HFFc6 (cell line): Measurements from ENCODE around the gene HOXA3. TPM values are rescaled to one million over a fixed set of nuclear protein-coding genes. Genes with fewer than 3 reads are reported as not detected.

ENCODE experiments used
- DNase-seq: peaks from one replicate; pipeline ENCODE4 v3.0.0-alpha.2; 2018
- H3K27ac Mint-ChIP-seq: 2 replicates; pipeline ENCODE4 v1.8.0; 2020; ENCODE audit warnings: mild to moderate bottlenecking, mixed read lengths
- H3K27me3 Mint-ChIP-seq: 2 replicates; pipeline ENCODE4 v1.8.0; 2021; ENCODE audit warnings: mild to moderate bottlenecking, moderate library complexity, mixed read lengths; ENCODE audit not compliant: insufficient read depth
- H3K36me3 Mint-ChIP-seq: 2 replicates; pipeline ENCODE4 v1.8.0; 2021; ENCODE audit warnings: low read depth, mixed read lengths
- H3K4me1 Mint-ChIP-seq: 2 replicates; pipeline ENCODE4 v1.8.0; 2020; ENCODE audit warnings: low read depth, mixed read lengths
- H3K4me3 Mint-ChIP-seq: 2 replicates; pipeline ENCODE4 v1.8.0; 2020; ENCODE audit warnings: mild to moderate bottlenecking, moderate library complexity, mixed read lengths
- H3K9me3 Mint-ChIP-seq: 2 replicates; pipeline ENCODE4 v1.8.0; 2020; ENCODE audit warnings: mild to moderate bottlenecking, mixed read lengths
- total RNA-seq, 6 experiments: library from RNA; stranded (reverse); fragmentation: NEBNext Ultra II Directional; extraction: Animal tissue kit (Norgen Biotek cat#: 25700); gene quantifications; 2 replicates in 1 of 6; 3 replicates in 5 of 6; pipeline ENCODE4 v1.2.3, GENCODE V29; 2021
- TF ChIP-seq, protein P1 (sequence below): fragments of 200-600 bp; sonication (generic); IDR thresholded peaks from 2 replicates; pipeline ENCODE4 v1.5.0; 2021; ENCODE audit warnings: antibody characterized with exemption, mild to moderate bottlenecking

HOXA3 gene
- total RNA-seq, 6 experiments from 2014 or later = 0.33 to 1.9 (median 1.1) TPM

DNA sequence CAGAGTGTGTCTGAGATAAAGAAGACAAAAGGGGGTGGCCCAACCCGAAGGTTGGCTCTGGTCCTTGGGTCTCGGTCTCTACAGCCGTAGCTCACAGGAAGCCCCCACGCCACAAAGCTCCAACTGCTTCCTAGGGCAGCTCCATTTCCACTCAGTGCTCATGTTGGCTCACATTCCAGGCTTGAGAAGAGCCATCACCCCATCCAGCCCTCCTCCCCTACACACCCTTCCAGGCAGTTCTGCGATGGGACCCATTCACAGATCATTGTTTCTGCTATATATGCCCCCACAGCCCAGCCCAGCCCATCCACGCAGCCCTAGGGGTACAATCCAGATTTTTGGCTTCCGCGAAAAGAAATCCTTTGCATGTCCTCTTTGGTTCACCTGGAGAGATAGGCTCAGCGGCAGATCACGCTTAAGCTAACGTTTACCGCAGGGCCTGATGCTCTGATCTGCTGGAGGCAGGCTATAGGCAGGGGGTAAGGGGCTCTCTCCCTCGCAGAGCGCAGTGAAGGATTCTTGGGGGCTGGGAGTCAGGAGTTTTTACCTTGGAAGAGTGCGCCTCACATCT, 38.9 kb upstream of the HOXA3 start:
- peak overlapping the region; percentile 93 for H3K4me3 Mint-ChIP-seq
- peaks cover 6% of the 10 kb centered on the region for H3K27me3 Mint-ChIP-seq
- TF ChIP-seq, protein P1, sequence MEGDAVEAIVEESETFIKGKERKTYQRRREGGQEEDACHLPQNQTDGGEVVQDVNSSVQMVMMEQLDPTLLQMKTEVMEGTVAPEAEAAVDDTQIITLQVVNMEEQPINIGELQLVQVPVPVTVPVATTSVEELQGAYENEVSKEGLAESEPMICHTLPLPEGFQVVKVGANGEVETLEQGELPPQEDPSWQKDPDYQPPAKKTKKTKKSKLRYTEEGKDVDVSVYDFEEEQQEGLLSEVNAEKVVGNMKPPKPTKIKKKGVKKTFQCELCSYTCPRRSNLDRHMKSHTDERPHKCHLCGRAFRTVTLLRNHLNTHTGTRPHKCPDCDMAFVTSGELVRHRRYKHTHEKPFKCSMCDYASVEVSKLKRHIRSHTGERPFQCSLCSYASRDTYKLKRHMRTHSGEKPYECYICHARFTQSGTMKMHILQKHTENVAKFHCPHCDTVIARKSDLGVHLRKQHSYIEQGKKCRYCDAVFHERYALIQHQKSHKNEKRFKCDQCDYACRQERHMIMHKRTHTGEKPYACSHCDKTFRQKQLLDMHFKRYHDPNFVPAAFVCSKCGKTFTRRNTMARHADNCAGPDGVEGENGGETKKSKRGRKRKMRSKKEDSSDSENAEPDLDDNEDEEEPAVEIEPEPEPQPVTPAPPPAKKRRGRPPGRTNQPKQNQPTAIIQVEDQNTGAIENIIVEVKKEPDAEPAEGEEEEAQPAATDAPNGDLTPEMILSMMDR = no peak
- peaks cover 86% of the 10 kb centered on the region for H3K4me1 Mint-ChIP-seq
- DNase-seq = no peak
- H3K9me3 Mint-ChIP-seq = no peaks in the 10 kb centered on the region
- H3K36me3 Mint-ChIP-seq = peaks cover 42% of the 10 kb centered on the region
- H3K27ac Mint-ChIP-seq = peak overlapping the region; percentile 97

DNA sequence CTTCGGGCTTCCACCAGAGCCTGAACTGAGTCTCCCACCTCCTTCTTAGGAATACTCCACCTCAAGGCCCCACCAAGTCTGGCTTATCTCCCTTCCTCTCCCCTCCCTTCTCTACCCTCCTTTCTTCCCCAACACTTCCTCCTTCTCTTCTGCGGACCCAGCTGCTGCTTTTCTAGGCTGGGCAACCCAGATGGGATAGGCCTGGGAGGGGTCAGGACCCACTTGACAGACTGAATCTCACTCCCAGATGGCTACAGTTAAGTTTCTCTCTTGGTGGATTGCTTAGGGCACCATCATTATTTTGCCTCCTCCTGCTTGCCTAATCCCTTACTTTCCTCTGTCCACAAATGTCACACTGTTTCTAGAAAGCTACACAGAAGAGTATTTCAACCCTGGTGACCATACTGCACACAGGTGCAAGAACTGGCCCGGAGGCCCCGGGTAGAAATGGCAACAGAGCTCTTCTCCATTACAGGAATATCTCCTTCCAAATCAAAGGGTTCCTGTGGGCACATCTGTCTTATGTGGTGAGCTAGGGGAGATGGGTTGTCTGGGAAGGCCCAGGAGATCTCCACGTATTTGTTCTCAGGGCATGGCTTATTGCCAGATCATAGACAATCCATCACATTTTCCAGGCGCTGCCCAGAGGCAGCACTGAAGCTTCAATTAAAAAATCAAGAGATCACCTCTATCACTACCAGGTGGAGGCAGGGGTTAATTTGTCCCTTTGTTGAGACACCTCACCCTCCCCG, 37.8 kb upstream of the HOXA3 start:
- peaks cover 12% of the 10 kb centered on the region for H3K27me3 Mint-ChIP-seq
- H3K9me3 Mint-ChIP-seq = no peaks in the 10 kb centered on the region
- DNase-seq = no peak
- peak overlapping the region; percentile 93 for H3K4me3 Mint-ChIP-seq
- TF ChIP-seq, protein P1 = no peak
- peaks cover 42% of the 10 kb centered on the region for H3K36me3 Mint-ChIP-seq
- peaks cover 81% of the 10 kb centered on the region for H3K4me1 Mint-ChIP-seq
- peak overlapping the region; percentile 97 for H3K27ac Mint-ChIP-seq

DNA sequence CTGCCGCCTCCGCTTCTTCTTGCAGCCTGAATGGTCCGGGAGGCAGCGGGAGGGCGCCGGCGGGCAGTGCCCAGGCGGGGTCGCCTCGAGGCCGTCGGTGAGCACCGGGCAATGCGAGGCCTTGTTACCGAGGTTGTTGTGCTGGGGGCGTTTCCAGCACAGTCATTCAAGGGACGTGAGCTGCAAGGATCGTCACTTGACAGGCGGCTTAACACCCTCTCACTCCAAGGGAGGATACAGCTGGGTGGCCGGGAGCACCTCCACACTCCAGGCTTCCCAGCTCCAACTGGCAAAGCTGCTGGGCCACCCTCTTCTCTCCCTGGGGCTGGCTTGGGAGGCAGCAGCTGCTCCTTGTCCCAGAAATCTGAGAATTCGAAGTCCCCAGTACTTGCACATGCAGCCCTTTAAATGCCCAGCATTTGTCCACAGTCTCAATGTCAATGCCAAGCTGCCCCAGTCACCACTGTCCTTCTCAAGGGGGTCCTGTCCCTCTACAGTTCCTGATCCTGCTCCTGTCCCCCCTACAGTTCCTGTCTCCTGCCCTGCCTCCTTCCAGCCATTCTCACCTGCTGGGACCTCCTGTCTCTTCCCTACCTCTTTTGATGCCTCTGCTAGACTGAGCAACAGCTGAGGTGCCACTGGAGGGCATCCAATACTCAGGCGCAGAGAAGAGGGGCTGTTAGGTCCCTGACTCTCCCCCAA, 37.1 kb upstream of the HOXA3 start:
- Mint-ChIP-seq H3K27me3 (peaks cover 17% of the 10 kb centered on the region), H3K4me3 (peak overlapping the region; percentile 93), H3K4me1 (peaks cover 74% of the 10 kb centered on the region), H3K36me3 (peaks cover 39% of the 10 kb centered on the region), H3K9me3 (no peaks in the 10 kb centered on the region), H3K27ac (peak overlapping the region; percentile 97)
- DNase-seq = peak; percentile 75
- TF ChIP-seq, protein P1 = no peak

DNA sequence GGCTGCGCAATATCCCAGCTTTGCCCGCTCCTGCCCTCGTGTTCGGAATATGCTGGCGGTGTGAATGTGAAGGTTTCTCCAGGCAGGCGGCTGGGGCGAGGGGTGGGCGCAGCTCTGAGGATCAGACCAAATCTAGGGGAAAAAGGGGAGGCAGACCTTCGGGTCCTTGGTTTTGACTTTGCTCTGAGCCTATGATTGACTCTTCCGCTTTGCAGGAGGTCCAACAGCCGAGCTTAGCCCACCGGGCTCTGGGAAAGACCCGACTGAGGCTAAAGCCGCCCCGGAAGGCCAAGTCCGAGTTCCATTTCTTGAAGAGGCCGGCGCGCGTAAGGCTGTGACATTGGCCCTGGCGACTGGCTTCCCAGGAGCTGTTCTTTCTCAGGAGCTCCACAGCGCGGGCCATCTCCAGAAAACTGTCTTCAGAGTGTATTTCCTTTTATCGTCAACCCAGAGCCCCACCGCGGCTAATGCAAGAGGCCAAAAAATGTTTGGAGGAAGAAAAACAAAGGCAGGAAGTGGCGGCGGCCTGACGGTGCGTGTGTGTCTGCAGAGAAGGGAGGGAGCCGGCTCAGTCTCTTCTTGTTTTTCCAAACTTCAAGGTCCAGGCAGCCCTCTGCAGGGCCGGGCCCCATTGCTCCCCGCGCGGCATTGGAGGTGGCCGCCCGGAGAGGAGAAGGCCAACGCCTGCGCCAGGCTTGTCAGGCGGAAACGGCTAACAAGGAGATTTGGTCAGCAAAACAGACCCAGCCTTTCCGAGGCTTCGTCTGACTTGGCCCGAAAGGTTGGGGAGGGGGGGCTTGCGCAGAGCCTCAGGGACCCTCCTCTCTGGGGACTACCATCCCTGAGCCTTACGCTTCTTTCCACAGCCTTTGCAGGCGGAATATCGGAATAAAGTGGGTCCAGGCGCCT, 36.3 kb upstream of the HOXA3 start:
- DNase-seq = no peak
- Mint-ChIP-seq H3K36me3 (peaks cover 36% of the 10 kb centered on the region), H3K4me3 (peak overlapping the region; percentile 93), H3K4me1 (peaks cover 66% of the 10 kb centered on the region), H3K27ac (peak overlapping the region; percentile 97), H3K27me3 (peaks cover 24% of the 10 kb centered on the region), H3K9me3 (no peaks in the 10 kb centered on the region)
- TF ChIP-seq, protein P1 = no peak; the same call in none of the 2 replicates
